Measurements from ENCODE around the gene ZNHIT2.

The ZNHIT2 gene

DNA sequence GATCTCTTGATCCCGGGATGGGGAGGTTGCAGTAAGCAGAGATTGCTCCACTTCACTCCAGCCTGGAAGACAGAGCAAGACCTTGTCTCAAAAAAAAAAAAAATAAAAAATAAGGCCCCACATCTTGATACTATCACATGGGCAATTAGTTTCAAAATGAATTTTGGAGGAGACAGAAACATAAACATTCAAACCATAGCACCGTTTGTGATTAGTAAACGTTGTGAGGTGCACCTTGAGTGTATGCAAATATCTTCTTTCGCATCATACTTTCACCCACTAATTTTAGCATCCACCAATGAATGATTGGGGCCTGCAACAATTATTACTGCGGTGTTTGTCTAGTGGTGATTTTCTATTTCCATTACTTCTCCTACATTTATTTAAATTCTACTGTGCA is 41.5 kb upstream of the ZNHIT2 start:
- Histone ChIP-seq H3K4me2 (ENCODE audit: low read length) (no peak overlapping the region), H3K79me1 (ENCODE audit: low read length) (no peaks in the 10 kb centered on the region), H3K27ac (ENCODE audit: low read depth, low read length) (no peak overlapping the region), H3K27me3 (ENCODE audit: insufficient read depth, low read length, poor library complexity) (no peaks in the 10 kb centered on the region), H4K5ac (ENCODE audit: low read length) (no peak overlapping the region), H2BK15ac (replicated peaks; ENCODE audit: low read depth) (no peak overlapping the region), H3K23ac (ENCODE audit: low read length) (no peak overlapping the region), H3K4me3 (ENCODE audit: low read length) (no peak overlapping the region), H3K79me2 (ENCODE audit: control insufficient read depth, insufficient read depth, low read length) (no peaks in the 10 kb centered on the region), H3K4me1 (ENCODE audit: control insufficient read depth, low read depth, low read length) (no peaks in the 10 kb centered on the region), H3K9ac (ENCODE audit: low read length) (no peak overlapping the region), H2AK5ac (ENCODE audit: low read length) (no peak overlapping the region), H3K36me3 (ENCODE audit: control insufficient read depth, insufficient read depth, low read length) (no peaks in the 10 kb centered on the region), H3K18ac (ENCODE audit: low read length) (no peak overlapping the region), H3K4ac (ENCODE audit: low read depth, low read length) (no peak overlapping the region), H2BK120ac (ENCODE audit: low read depth, low read length) (no peak overlapping the region), H4K8ac (ENCODE audit: low read depth, low read length) (no peak overlapping the region), H2BK5ac (ENCODE audit: low read length) (no peak overlapping the region), H3K56ac (ENCODE audit: low read length) (no peak overlapping the region)
- no peak for DNase-seq
- WGBS (ENCODE audit: extremely low coverage, insufficient coverage, low lambda C conversion rate), result no CpG with 5 or more reads among the region's 5 CpGs

DNA sequence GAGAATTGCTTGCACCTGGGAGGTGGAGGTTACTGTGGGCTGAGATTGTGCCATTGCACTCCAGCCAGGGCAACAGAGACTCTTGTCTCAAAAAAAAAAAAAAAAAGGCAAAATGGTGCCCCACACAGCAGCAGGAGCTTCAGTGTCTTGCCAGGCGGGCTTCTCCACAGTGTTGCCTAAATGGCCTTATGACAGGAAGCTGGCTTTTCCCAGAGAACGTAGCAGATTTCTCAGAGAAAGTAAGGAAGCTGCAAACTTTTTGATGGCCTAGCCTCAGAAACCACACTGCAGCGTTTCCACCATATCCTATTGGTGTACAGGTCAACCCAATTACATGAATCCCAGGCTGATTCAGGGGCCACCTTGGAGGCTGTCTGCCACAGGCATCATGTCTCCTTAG is 39.8 kb upstream of the ZNHIT2 start:
- Histone ChIP-seq H3K27me3 (ENCODE audit: insufficient read depth, low read length, poor library complexity) (no peaks in the 10 kb centered on the region), H3K4me2 (ENCODE audit: low read length) (no peak overlapping the region), H3K9ac (ENCODE audit: low read length) (no peak overlapping the region), H3K4me3 (ENCODE audit: low read length) (no peak overlapping the region), H2BK15ac (replicated peaks; ENCODE audit: low read depth) (no peak overlapping the region), H3K4me1 (ENCODE audit: control insufficient read depth, low read depth, low read length) (no peaks in the 10 kb centered on the region), H2BK5ac (ENCODE audit: low read length) (no peak overlapping the region), H2BK120ac (ENCODE audit: low read depth, low read length) (no peak overlapping the region), H3K79me1 (ENCODE audit: low read length) (no peaks in the 10 kb centered on the region), H3K18ac (ENCODE audit: low read length) (no peak overlapping the region), H3K23ac (ENCODE audit: low read length) (no peak overlapping the region), H3K79me2 (ENCODE audit: control insufficient read depth, insufficient read depth, low read length) (no peaks in the 10 kb centered on the region), H2AK5ac (ENCODE audit: low read length) (no peak overlapping the region), H4K5ac (ENCODE audit: low read length) (no peak overlapping the region), H3K4ac (ENCODE audit: low read depth, low read length) (no peak overlapping the region), H3K27ac (ENCODE audit: low read depth, low read length) (no peak overlapping the region), H3K36me3 (ENCODE audit: control insufficient read depth, insufficient read depth, low read length) (no peaks in the 10 kb centered on the region), H4K8ac (ENCODE audit: low read depth, low read length) (no peak overlapping the region), H3K56ac (ENCODE audit: low read length) (no peak overlapping the region)
- no CpG with 5 or more reads among the region's 3 CpGs for WGBS (ENCODE audit: extremely low coverage, insufficient coverage, low lambda C conversion rate)
- DNase-seq, result no peak

DNA sequence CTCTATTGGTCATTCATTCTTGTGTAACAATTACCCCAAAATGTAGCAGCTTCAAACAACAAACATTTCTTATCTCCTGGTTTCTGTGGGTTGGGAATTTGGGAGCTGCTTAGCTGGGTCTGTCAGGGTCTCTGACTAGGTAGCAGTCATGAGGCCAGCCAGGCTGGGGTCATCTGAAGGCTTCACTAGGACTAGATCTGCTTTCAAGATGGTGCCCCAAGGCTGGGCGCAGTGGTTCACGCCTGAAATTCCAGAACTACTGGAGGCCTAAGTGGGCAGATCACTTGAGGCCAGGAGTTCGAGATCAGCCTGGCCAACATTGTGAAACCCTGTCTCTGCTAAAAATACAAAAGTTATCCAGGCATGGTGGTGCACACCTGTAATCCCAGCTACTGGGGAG is 39.4 kb upstream of the ZNHIT2 start:
- no CpG with 5 or more reads among the region's 3 CpGs for WGBS (ENCODE audit: extremely low coverage, insufficient coverage, low lambda C conversion rate)
- Histone ChIP-seq H2BK5ac (ENCODE audit: low read length) (no peak overlapping the region), H3K56ac (ENCODE audit: low read length) (no peak overlapping the region), H3K23ac (ENCODE audit: low read length) (no peak overlapping the region), H3K79me2 (ENCODE audit: control insufficient read depth, insufficient read depth, low read length) (no peaks in the 10 kb centered on the region), H4K5ac (ENCODE audit: low read length) (no peak overlapping the region), H3K36me3 (ENCODE audit: control insufficient read depth, insufficient read depth, low read length) (no peaks in the 10 kb centered on the region), H3K79me1 (ENCODE audit: low read length) (no peaks in the 10 kb centered on the region), H3K27me3 (ENCODE audit: insufficient read depth, low read length, poor library complexity) (no peaks in the 10 kb centered on the region), H3K4ac (ENCODE audit: low read depth, low read length) (no peak overlapping the region), H3K18ac (ENCODE audit: low read length) (no peak overlapping the region), H3K4me2 (ENCODE audit: low read length) (no peak overlapping the region), H2BK15ac (replicated peaks; ENCODE audit: low read depth) (no peak overlapping the region), H3K4me3 (ENCODE audit: low read length) (no peak overlapping the region), H2AK5ac (ENCODE audit: low read length) (no peak overlapping the region), H3K27ac (ENCODE audit: low read depth, low read length) (no peak overlapping the region), H2BK120ac (ENCODE audit: low read depth, low read length) (no peak overlapping the region), H4K8ac (ENCODE audit: low read depth, low read length) (no peak overlapping the region), H3K9ac (ENCODE audit: low read length) (no peak overlapping the region), H3K4me1 (ENCODE audit: control insufficient read depth, low read depth, low read length) (no peaks in the 10 kb centered on the region)
- no peak for DNase-seq

- no peaks in the 10 kb centered on the region for H3K79me2 ChIP-seq (ENCODE audit: control insufficient read depth, insufficient read depth, low read length)
- no peak overlapping the region for H2BK120ac ChIP-seq (ENCODE audit: low read depth, low read length)
- no peak overlapping the region for H3K23ac ChIP-seq (ENCODE audit: low read length)
- no peak overlapping the region for H3K4ac ChIP-seq (ENCODE audit: low read depth, low read length)
- H3K36me3 ChIP-seq (ENCODE audit: control insufficient read depth, insufficient read depth, low read length), result no peaks in the 10 kb centered on the region
- no peaks in the 10 kb centered on the region for H3K4me1 ChIP-seq (ENCODE audit: control insufficient read depth, low read depth, low read length)
- H3K27me3 ChIP-seq (ENCODE audit: insufficient read depth, low read length, poor library complexity), result no peaks in the 10 kb centered on the region
- H2BK15ac ChIP-seq (replicated peaks; ENCODE audit: low read depth), result no peak overlapping the region
- no peak overlapping the region for H3K18ac ChIP-seq (ENCODE audit: low read length)
- H3K56ac ChIP-seq (ENCODE audit: low read length), result no peak overlapping the region
- H3K4me3 ChIP-seq (ENCODE audit: low read length), result no peak overlapping the region
- H4K5ac ChIP-seq (ENCODE audit: low read length), result no peak overlapping the region
- H4K8ac ChIP-seq (ENCODE audit: low read depth, low read length), result no peak overlapping the region
- no peaks in the 10 kb centered on the region for H3K79me1 ChIP-seq (ENCODE audit: low read length)
- no peak overlapping the region for H2BK5ac ChIP-seq (ENCODE audit: low read length)
- no peak overlapping the region for H3K4me2 ChIP-seq (ENCODE audit: low read length)
- no peak overlapping the region for H2AK5ac ChIP-seq (ENCODE audit: low read length)
- DNase-seq, result no peak
- no CpG with 5 or more reads among the region's 3 CpGs for WGBS (ENCODE audit: extremely low coverage, insufficient coverage, low lambda C conversion rate)
- H3K9ac ChIP-seq (ENCODE audit: low read length), result no peak overlapping the region
- no peak overlapping the region for H3K27ac ChIP-seq (ENCODE audit: low read depth, low read length)
Measured at GRCh38 chr11:65156256-65156655, 38.8 kb upstream of the ZNHIT2 start.

GRCh38 chr11:65152122-65152521 is 34.6 kb upstream of the ZNHIT2 start:
- no peak overlapping the region for H4K8ac ChIP-seq (ENCODE audit: low read depth, low read length)
- no peaks in the 10 kb centered on the region for H3K36me3 ChIP-seq (ENCODE audit: control insufficient read depth, insufficient read depth, low read length)
- no peak overlapping the region for H3K9ac ChIP-seq (ENCODE audit: low read length)
- H3K56ac ChIP-seq (ENCODE audit: low read length), result no peak overlapping the region
- H2BK120ac ChIP-seq (ENCODE audit: low read depth, low read length), result no peak overlapping the region
- no peak overlapping the region for H3K4ac ChIP-seq (ENCODE audit: low read depth, low read length)
- no peaks in the 10 kb centered on the region for H3K4me1 ChIP-seq (ENCODE audit: control insufficient read depth, low read depth, low read length)
- no peak overlapping the region for H3K18ac ChIP-seq (ENCODE audit: low read length)
- no peak for DNase-seq
- H3K23ac ChIP-seq (ENCODE audit: low read length), result no peak overlapping the region
- H2BK15ac ChIP-seq (replicated peaks; ENCODE audit: low read depth), result no peak overlapping the region
- no peak overlapping the region for H3K27ac ChIP-seq (ENCODE audit: low read depth, low read length)
- no peak overlapping the region for H3K4me3 ChIP-seq (ENCODE audit: low read length)
- no peaks in the 10 kb centered on the region for H3K79me1 ChIP-seq (ENCODE audit: low read length)
- no peaks in the 10 kb centered on the region for H3K27me3 ChIP-seq (ENCODE audit: insufficient read depth, low read length, poor library complexity)
- H3K4me2 ChIP-seq (ENCODE audit: low read length), result no peak overlapping the region
- H2BK5ac ChIP-seq (ENCODE audit: low read length), result no peak overlapping the region
- no peaks in the 10 kb centered on the region for H3K79me2 ChIP-seq (ENCODE audit: control insufficient read depth, insufficient read depth, low read length)
- H2AK5ac ChIP-seq (ENCODE audit: low read length), result no peak overlapping the region
- no peak overlapping the region for H4K5ac ChIP-seq (ENCODE audit: low read length)
- no CpG with 5 or more reads among the region's 2 CpGs for WGBS (ENCODE audit: extremely low coverage, insufficient coverage, low lambda C conversion rate)

- Histone ChIP-seq H3K36me3 (ENCODE audit: control insufficient read depth, insufficient read depth, low read length) (no peaks in the 10 kb centered on the region), H3K4me1 (ENCODE audit: control insufficient read depth, low read depth, low read length) (no peaks in the 10 kb centered on the region), H3K4me2 (ENCODE audit: low read length) (no peak overlapping the region), H3K4me3 (ENCODE audit: low read length) (no peak overlapping the region), H3K79me1 (ENCODE audit: low read length) (no peaks in the 10 kb centered on the region), H2AK5ac (ENCODE audit: low read length) (no peak overlapping the region), H3K27ac (ENCODE audit: low read depth, low read length) (no peak overlapping the region), H3K4ac (ENCODE audit: low read depth, low read length) (no peak overlapping the region), H3K56ac (ENCODE audit: low read length) (no peak overlapping the region), H4K5ac (ENCODE audit: low read length) (no peak overlapping the region), H3K23ac (ENCODE audit: low read length) (no peak overlapping the region), H4K8ac (ENCODE audit: low read depth, low read length) (no peak overlapping the region), H3K79me2 (ENCODE audit: control insufficient read depth, insufficient read depth, low read length) (no peaks in the 10 kb centered on the region), H3K18ac (ENCODE audit: low read length) (no peak overlapping the region), H2BK120ac (ENCODE audit: low read depth, low read length) (no peak overlapping the region), H3K27me3 (ENCODE audit: insufficient read depth, low read length, poor library complexity) (no peaks in the 10 kb centered on the region), H3K9ac (ENCODE audit: low read length) (no peak overlapping the region), H2BK15ac (replicated peaks; ENCODE audit: low read depth) (no peak overlapping the region), H2BK5ac (ENCODE audit: low read length) (no peak overlapping the region)
- WGBS (ENCODE audit: extremely low coverage, insufficient coverage, low lambda C conversion rate), result no CpG with 5 or more reads among the region's 3 CpGs
- no peak for DNase-seq
Measured at GRCh38 chr11:65151331-65151899, 33.9 kb upstream of the ZNHIT2 start.

Data from mesendoderm (in vitro differentiated cells).